OCI-LY7 (cell line): ENCODE data around the gene NOL8.

ENCODE experiments used
- EZH2phosphoT487 ChIP-seq: fragments of 200-600 bp; sonication (generic); IDR thresholded peaks from 2 replicates; pipeline ENCODE4 v1.6.1; 2018; ENCODE audit warnings: low read depth, borderline replicate concordance, mild to moderate bottlenecking, mixed run types, antibody characterized with exemption, low read length, moderate library complexity, mixed read lengths
- TF ChIP-seq, protein P1 (sequence below): fragments of 200-600 bp; sonication (generic); conservative IDR thresholded peaks from 2 replicates; pipeline ENCODE4 v1.5.1; 2014; ENCODE audit warnings: mild to moderate bottlenecking, antibody characterized with exemption, low read length, moderate library complexity, mixed read lengths

DNA sequence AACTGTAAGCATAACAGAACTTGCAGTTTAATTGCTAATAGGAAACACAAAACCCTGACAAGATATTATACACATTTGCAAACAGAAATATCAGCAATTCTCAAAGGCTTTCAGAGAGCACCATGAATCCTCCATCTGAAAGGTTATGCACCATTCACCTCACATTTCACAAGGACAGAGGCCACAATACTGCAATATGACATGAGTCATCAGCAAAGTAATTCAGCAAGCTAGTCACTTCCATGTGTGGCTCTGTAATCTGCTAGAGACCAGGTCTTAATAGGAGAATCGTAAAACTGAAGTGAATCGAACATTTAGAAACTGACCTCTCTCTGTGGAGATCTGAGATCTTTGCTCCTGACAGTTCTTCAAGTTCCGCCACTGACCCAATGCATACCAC lies 60.0 kb downstream of the NOL8 start:
- TF ChIP-seq, protein P1, sequence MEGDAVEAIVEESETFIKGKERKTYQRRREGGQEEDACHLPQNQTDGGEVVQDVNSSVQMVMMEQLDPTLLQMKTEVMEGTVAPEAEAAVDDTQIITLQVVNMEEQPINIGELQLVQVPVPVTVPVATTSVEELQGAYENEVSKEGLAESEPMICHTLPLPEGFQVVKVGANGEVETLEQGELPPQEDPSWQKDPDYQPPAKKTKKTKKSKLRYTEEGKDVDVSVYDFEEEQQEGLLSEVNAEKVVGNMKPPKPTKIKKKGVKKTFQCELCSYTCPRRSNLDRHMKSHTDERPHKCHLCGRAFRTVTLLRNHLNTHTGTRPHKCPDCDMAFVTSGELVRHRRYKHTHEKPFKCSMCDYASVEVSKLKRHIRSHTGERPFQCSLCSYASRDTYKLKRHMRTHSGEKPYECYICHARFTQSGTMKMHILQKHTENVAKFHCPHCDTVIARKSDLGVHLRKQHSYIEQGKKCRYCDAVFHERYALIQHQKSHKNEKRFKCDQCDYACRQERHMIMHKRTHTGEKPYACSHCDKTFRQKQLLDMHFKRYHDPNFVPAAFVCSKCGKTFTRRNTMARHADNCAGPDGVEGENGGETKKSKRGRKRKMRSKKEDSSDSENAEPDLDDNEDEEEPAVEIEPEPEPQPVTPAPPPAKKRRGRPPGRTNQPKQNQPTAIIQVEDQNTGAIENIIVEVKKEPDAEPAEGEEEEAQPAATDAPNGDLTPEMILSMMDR, result no peak
- TF ChIP-seq EZH2phosphoT487, result no peak
